GM06990 (cell line): Measurements from ENCODE around the gene PVR.

ENCODE experiments used
- DNase-seq: peaks from one replicate; pipeline ENCODE4 v3.0.0-alpha.2; 2011; ENCODE audit not compliant: insufficient read length; ENCODE audit errors: extremely low read depth
- H3K27me3 ChIP-seq: replicated peaks from 2 replicates; pipeline ENCODE4 v1.6.0; 2011; ENCODE audit warnings: low read length; ENCODE audit not compliant: control insufficient read depth, insufficient read depth
- H3K36me3 ChIP-seq: 2 replicates; pipeline ENCODE4 v1.5.1; 2011; ENCODE audit warnings: low read length; ENCODE audit not compliant: control insufficient read depth, insufficient read depth
- H3K4me3 ChIP-seq: replicated peaks from 2 replicates; pipeline ENCODE4 v1.5.1; 2011; ENCODE audit warnings: low read depth, mild to moderate bottlenecking, control low read depth, low read length
- CTCF ChIP-seq: IDR thresholded peaks from 2 replicates; pipeline ENCODE4 v1.5.1; 2011; ENCODE audit warnings: low read length, control low read depth, mild to moderate bottlenecking, inconsistent platforms; ENCODE audit not compliant: insufficient read depth, poor library complexity, severe bottlenecking

The PVR gene

GRCh38 chr19:44660081-44660480 is 16.4 kb downstream of the PVR start:
- no peak overlapping the region for H3K4me3 ChIP-seq
- no peak for TF ChIP-seq CTCF
- H3K27me3 ChIP-seq: no peaks in the 10 kb centered on the region
- H3K36me3 ChIP-seq: no peaks in the 10 kb centered on the region; the same call in 1 of the 2 replicates
- DNase-seq: no peak

GRCh38 chr19:44661205-44661604 is 17.5 kb downstream of the PVR start:
- no peak for DNase-seq
- H3K27me3 ChIP-seq: no peaks in the 10 kb centered on the region
- no peak for TF ChIP-seq CTCF
- H3K36me3 ChIP-seq: no peaks in the 10 kb centered on the region; the same call in 1 of the 2 replicates
- no peak overlapping the region for H3K4me3 ChIP-seq

GRCh38 chr19:44661904-44662303 is 18.2 kb downstream of the PVR start:
- no peak for TF ChIP-seq CTCF
- DNase-seq: no peak
- Histone ChIP-seq H3K4me3 (no peak overlapping the region), H3K27me3 (no peaks in the 10 kb centered on the region), H3K36me3 (no peaks in the 10 kb centered on the region; the same call in 1 of the 2 replicates)

GRCh38 chr19:44662691-44663385 is 19.1 kb downstream of the PVR start:
- no peak for DNase-seq
- Histone ChIP-seq H3K27me3 (no peaks in the 10 kb centered on the region), H3K36me3 (no peaks in the 10 kb centered on the region; the same call in 1 of the 2 replicates), H3K4me3 (no peak overlapping the region)
- TF ChIP-seq CTCF: no peak

GRCh38 chr19:44663996-44664395 is 20.3 kb downstream of the PVR start:
- H3K36me3 ChIP-seq: no peaks in the 10 kb centered on the region; the same call in 1 of the 2 replicates
- no peak overlapping the region for H3K4me3 ChIP-seq
- DNase-seq: no peak
- TF ChIP-seq CTCF: no peak
- no peaks in the 10 kb centered on the region for H3K27me3 ChIP-seq
